Measurements from ENCODE around the gene PRPS2.
A peak's percentile ranks its signal among the peaks of the same experiment; 100 is the strongest.

The PRPS2 gene

DNA sequence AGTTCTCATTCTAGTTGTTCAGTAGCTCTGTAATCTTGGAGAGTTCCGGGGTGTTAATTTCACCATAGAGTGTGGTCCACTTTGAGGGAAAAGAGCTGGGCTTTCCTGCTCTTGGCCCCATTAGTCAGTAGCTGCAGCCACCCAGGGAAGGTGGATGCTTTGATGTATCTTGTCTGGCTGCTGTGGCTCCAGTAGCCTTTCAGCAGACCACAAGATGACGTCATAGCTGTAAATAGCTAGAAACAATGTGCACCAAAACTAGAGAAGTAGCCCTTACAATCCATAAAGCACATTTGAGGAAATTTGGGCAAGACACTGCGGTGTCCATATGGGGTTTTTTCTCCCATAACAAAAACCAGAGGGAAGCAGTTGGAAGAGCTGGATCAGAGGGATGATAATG lies 32.9 kb upstream of the PRPS2 start:
- Histone ChIP-seq H3K4me3 (ENCODE audit: low read depth, low read length) (no peak overlapping the region), H3K27me3 (replicated peaks) (no peaks in the 10 kb centered on the region), H3K36me3 (replicated peaks) (no peaks in the 10 kb centered on the region), H3K27ac (no peak overlapping the region)
- in situ Hi-C loops (cut with HindIII; ENCODE audit: low pct_ligation_motif_present, low sequenced_read_pairs) = no loop called here
- TF ChIP-seq, protein P1, sequence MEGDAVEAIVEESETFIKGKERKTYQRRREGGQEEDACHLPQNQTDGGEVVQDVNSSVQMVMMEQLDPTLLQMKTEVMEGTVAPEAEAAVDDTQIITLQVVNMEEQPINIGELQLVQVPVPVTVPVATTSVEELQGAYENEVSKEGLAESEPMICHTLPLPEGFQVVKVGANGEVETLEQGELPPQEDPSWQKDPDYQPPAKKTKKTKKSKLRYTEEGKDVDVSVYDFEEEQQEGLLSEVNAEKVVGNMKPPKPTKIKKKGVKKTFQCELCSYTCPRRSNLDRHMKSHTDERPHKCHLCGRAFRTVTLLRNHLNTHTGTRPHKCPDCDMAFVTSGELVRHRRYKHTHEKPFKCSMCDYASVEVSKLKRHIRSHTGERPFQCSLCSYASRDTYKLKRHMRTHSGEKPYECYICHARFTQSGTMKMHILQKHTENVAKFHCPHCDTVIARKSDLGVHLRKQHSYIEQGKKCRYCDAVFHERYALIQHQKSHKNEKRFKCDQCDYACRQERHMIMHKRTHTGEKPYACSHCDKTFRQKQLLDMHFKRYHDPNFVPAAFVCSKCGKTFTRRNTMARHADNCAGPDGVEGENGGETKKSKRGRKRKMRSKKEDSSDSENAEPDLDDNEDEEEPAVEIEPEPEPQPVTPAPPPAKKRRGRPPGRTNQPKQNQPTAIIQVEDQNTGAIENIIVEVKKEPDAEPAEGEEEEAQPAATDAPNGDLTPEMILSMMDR (IDR thresholded peaks at IDR 0.05; ENCODE audit: low read depth, low read length, missing control alignments) = no peak
- no peak for DNase-seq

DNA sequence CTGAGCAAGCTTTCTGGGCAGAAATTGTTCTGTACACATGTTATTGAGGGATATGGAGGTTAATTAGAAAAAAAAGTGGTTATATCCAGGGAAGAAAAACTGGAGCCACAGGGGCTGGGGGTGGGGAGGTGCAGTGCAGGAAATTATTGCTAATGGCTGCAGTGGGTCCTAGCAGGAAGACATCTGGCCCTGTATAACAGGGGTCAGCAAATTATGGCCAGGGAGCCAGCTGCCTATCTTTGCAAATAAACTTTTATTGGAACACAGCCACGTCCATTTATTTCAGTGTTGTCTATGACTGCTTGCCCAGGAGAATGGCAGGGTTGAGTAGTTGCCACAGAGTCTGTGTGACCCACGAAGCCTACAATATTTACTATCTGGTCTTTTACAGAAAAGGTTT lies 23.4 kb upstream of the PRPS2 start:
- no peak for DNase-seq
- in situ Hi-C loops (cut with HindIII; ENCODE audit: low pct_ligation_motif_present, low sequenced_read_pairs) = no loop called here
- H3K27me3 ChIP-seq (replicated peaks) = no peaks in the 10 kb centered on the region
- no peaks in the 10 kb centered on the region for H3K36me3 ChIP-seq (replicated peaks)
- no peak overlapping the region for H3K4me3 ChIP-seq (ENCODE audit: low read depth, low read length)
- TF ChIP-seq, protein P1 (IDR thresholded peaks at IDR 0.05; ENCODE audit: low read depth, low read length, missing control alignments) = no peak
- no peak overlapping the region for H3K27ac ChIP-seq

DNA sequence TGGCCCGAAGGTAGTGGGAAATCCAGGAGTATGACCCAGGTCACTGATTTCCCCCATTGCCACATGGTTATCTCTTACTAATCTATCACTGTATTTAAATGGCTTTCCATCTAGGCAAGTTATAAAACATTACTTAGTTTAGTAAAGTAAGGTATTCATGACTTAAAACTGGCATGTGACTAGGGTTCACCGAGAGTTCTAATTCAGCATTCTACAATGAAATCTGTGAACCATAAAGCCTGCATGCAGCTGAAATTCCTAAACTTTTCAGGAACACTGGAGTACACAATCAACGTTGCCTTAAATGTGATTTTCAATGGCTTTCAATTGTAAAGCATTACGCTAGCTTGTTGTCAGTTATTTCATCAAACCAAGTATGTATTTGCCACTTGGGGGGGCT lies 22.7 kb upstream of the PRPS2 start:
- in situ Hi-C loops (cut with HindIII; ENCODE audit: low pct_ligation_motif_present, low sequenced_read_pairs) = no loop called here
- TF ChIP-seq, protein P1 (IDR thresholded peaks at IDR 0.05; ENCODE audit: low read depth, low read length, missing control alignments) = no peak
- Histone ChIP-seq H3K36me3 (replicated peaks) (no peaks in the 10 kb centered on the region), H3K27ac (no peak overlapping the region), H3K27me3 (replicated peaks) (no peaks in the 10 kb centered on the region), H3K4me3 (ENCODE audit: low read depth, low read length) (no peak overlapping the region)
- no peak for DNase-seq

DNA sequence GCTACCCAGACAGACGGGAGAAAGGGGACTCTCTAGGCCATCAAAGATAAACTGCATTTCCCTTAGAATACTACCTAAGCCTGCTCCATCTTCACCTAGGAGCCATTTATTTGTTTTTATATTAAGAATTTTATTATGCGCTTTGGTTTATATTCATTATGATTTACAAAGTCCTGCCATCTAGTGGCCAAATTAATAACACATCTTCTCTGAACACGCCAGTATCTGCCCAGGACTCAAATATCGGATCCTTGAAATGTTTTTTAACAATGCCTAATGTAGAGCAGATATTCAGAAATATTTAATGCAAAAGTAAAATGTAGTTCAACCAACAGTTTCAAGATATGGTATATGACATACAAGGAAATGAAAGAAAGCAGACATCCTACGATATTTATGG lies 20.8 kb upstream of the PRPS2 start:
- DNase-seq = no peak
- H3K4me3 ChIP-seq (ENCODE audit: low read depth, low read length) = no peak overlapping the region
- in situ Hi-C loops (cut with HindIII; ENCODE audit: low pct_ligation_motif_present, low sequenced_read_pairs) = no loop called here

DNA sequence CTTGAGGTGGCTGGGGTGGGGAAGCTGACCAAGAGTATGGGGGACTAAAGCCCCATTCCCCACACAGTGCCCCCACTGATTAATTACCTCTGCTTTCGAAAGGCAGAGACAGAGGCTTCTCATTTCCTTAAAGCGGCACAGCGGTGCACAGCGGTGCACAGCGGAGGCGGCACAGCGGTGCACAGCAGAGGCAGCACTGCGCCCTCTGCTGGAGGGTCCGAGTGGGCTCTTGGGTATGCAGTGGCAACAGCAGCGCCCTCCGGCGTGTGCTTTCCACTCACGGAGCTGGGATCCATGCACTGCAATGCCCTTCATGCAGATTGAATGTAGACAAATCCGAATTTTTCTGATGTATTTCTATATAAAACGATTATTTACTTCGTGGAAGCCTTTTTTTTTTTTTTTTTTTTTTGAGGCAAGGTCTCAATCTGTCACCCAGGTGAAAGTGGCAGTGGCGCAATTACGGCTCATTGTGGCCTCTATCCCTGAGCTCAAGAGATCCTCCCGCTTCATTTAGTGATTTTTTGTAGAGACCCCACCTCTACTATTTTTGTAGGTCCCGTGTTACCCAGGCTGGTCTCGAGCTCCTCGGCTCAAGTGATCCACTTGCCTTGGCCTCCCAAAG lies 19.7 kb upstream of the PRPS2 start:
- Histone ChIP-seq H3K36me3 (replicated peaks) (no peaks in the 10 kb centered on the region), H3K4me3 (ENCODE audit: low read depth, low read length) (no peak overlapping the region), H3K27ac (no peak overlapping the region), H3K27me3 (replicated peaks) (no peaks in the 10 kb centered on the region)
- peak; percentile 13 for DNase-seq
- TF ChIP-seq, protein P1 (IDR thresholded peaks at IDR 0.05; ENCODE audit: low read depth, low read length, missing control alignments) = peak; percentile 85
- in situ Hi-C loops (cut with HindIII; ENCODE audit: low pct_ligation_motif_present, low sequenced_read_pairs) = no loop called here

More for the DNA sequence above, 20.8 kb upstream of the PRPS2 start:
- H3K36me3 ChIP-seq (replicated peaks) = no peaks in the 10 kb centered on the region
- TF ChIP-seq, protein P1 (IDR thresholded peaks at IDR 0.05; ENCODE audit: low read depth, low read length, missing control alignments) = peak; percentile 45
- no peaks in the 10 kb centered on the region for H3K27me3 ChIP-seq (replicated peaks)
- H3K27ac ChIP-seq = no peak overlapping the region

DNA sequence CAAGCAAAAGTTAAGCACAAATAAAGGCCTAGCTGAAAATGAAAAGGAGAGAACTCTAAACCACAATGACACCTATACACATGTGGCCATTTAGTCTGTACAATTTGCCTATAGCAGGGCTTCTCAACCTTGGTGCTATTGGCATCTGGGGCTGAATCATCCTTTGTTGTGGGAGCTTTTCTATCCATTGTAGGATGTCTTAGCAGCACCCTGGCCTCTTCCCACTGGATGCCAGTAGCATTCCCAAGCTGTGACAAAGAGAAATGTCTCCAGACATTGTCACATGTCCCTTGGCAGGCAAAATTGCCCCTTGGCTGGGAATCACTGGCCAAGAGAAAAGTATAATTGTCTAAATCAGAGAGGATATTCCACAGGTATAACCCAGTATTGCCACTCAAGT lies 13.5 kb upstream of the PRPS2 start:
- in situ Hi-C loops (cut with HindIII; ENCODE audit: low pct_ligation_motif_present, low sequenced_read_pairs) = no loop called here
- Histone ChIP-seq H3K36me3 (replicated peaks) (no peaks in the 10 kb centered on the region), H3K27me3 (replicated peaks) (no peaks in the 10 kb centered on the region), H3K27ac (no peak overlapping the region), H3K4me3 (ENCODE audit: low read depth, low read length) (no peak overlapping the region)
- no peak for DNase-seq
- TF ChIP-seq, protein P1 (IDR thresholded peaks at IDR 0.05; ENCODE audit: low read depth, low read length, missing control alignments) = no peak

All from brain microvascular endothelial cell (primary cell).